AG09319 (cell line): ENCODE measurements around the gene TTC9C.

ENCODE experiments used
- DNase-seq: peaks from one replicate; pipeline ENCODE4 v3.0.0-alpha.2; 2010; ENCODE audit warnings: low read depth; ENCODE audit errors: extremely low read depth
- CTCF ChIP-seq: IDR thresholded peaks from 2 replicates; pipeline ENCODE4 v1.5.1; 2011; ENCODE audit warnings: low read depth, mild to moderate bottlenecking, inconsistent platforms, low read length, moderate library complexity

Gene TTC9C

GRCh38 chr11:62707277-62707861 lies 20.9 kb upstream of the TTC9C start, which contains the start of the genes BSCL2 and GNG3:
Gene BSCL2, minus strand, starts transcription at chr11:62707424. Its CDS starts 229 bp downstream, at chr11:62707195.
Gene GNG3, plus strand, starts transcription at chr11:62707676. Its CDS starts 620 bp downstream, at chr11:62708296.
- no peak for TF ChIP-seq CTCF
- no peak for DNase-seq

- no peak for TF ChIP-seq CTCF
- no peak for DNase-seq
These were observed 19.9 kb upstream of the TTC9C start for GRCh38 chr11:62708392-62708791.

- TF ChIP-seq CTCF, result no peak
These were observed 19.5 kb upstream of the TTC9C start for GRCh38 chr11:62708793-62709192.

GRCh38 chr11:62709247-62710000 lies 18.9 kb upstream of the TTC9C start:
- peak; percentile 92 for DNase-seq
- no peak; the same call in none of the 2 replicates for TF ChIP-seq CTCF

More at GRCh38 chr11:62708793-62709192, 19.5 kb upstream of the TTC9C start:
- no peak for DNase-seq

- DNase-seq, result no peak
- no peak for TF ChIP-seq CTCF
These were observed 18.3 kb upstream of the TTC9C start for GRCh38 chr11:62710001-62710345.

- TF ChIP-seq CTCF, result no peak
- no peak for DNase-seq
These were observed 15.9 kb upstream of the TTC9C start for GRCh38 chr11:62712276-62712812.

GRCh38 chr11:62712861-62713260 lies 15.4 kb upstream of the TTC9C start:
- no peak for TF ChIP-seq CTCF
- no peak for DNase-seq
